ENCODE measurements around the gene KCNG4. TPM values are rescaled to one million over a fixed set of nuclear protein-coding genes. Genes with fewer than 3 reads are reported as not detected.

Gene KCNG4
- total RNA-seq, 1 donor from 2014 or later = not detected

- no peak overlapping the region for H3K27ac Mint-ChIP-seq (ENCODE audit: unreplicated experiment)
These were observed 6.1 kb downstream of the KCNG4 start for GRCh38 chr16:84233748-84234147.

GRCh38 chr16:84232969-84233368 is 6.8 kb downstream of the KCNG4 start:
- Mint-ChIP-seq H3K36me3 (ENCODE audit: low read depth, unreplicated experiment) (no peaks in the 10 kb centered on the region), H3K9me3 (ENCODE audit: unreplicated experiment) (no peaks in the 10 kb centered on the region), H3K4me3 (ENCODE audit: unreplicated experiment) (no peak overlapping the region), H3K27me3 (ENCODE audit: unreplicated experiment) (peaks cover 6% of the 10 kb centered on the region), H3K4me1 (ENCODE audit: unreplicated experiment) (peaks cover 3% of the 10 kb centered on the region), H3K27ac (ENCODE audit: unreplicated experiment) (no peak overlapping the region)
- DNase-seq (ENCODE audit: low spot score) = no peak
- no peak for TF ChIP-seq CTCF (IDR thresholded peaks at IDR 0.05; ENCODE audit: unreplicated experiment)

More at GRCh38 chr16:84233748-84234147, 6.1 kb downstream of the KCNG4 start:
- Mint-ChIP-seq H3K4me1 (ENCODE audit: unreplicated experiment) (peaks cover 3% of the 10 kb centered on the region), H3K4me3 (ENCODE audit: unreplicated experiment) (no peak overlapping the region), H3K9me3 (ENCODE audit: unreplicated experiment) (no peaks in the 10 kb centered on the region), H3K36me3 (ENCODE audit: low read depth, unreplicated experiment) (no peaks in the 10 kb centered on the region), H3K27me3 (ENCODE audit: unreplicated experiment) (peaks cover 6% of the 10 kb centered on the region)
- TF ChIP-seq CTCF (IDR thresholded peaks at IDR 0.05; ENCODE audit: unreplicated experiment) = no peak
- DNase-seq (ENCODE audit: low spot score) = no peak

- Mint-ChIP-seq H3K9me3 (ENCODE audit: unreplicated experiment) (no peaks in the 10 kb centered on the region), H3K27me3 (ENCODE audit: unreplicated experiment) (peaks cover 6% of the 10 kb centered on the region), H3K4me1 (ENCODE audit: unreplicated experiment) (peaks cover 3% of the 10 kb centered on the region), H3K36me3 (ENCODE audit: low read depth, unreplicated experiment) (no peaks in the 10 kb centered on the region), H3K4me3 (ENCODE audit: unreplicated experiment) (no peak overlapping the region), H3K27ac (ENCODE audit: unreplicated experiment) (no peak overlapping the region)
- no peak for DNase-seq (ENCODE audit: low spot score)
- TF ChIP-seq CTCF (IDR thresholded peaks at IDR 0.05; ENCODE audit: unreplicated experiment) = no peak
These were observed 7.8 kb downstream of the KCNG4 start for GRCh38 chr16:84232060-84232459.

- Mint-ChIP-seq H3K4me1 (ENCODE audit: unreplicated experiment) (peaks cover 3% of the 10 kb centered on the region), H3K27ac (ENCODE audit: unreplicated experiment) (no peak overlapping the region), H3K27me3 (ENCODE audit: unreplicated experiment) (peaks cover 6% of the 10 kb centered on the region), H3K4me3 (ENCODE audit: unreplicated experiment) (no peak overlapping the region), H3K36me3 (ENCODE audit: low read depth, unreplicated experiment) (no peaks in the 10 kb centered on the region), H3K9me3 (ENCODE audit: unreplicated experiment) (no peaks in the 10 kb centered on the region)
- no peak for TF ChIP-seq CTCF (IDR thresholded peaks at IDR 0.05; ENCODE audit: unreplicated experiment)
- no peak for DNase-seq (ENCODE audit: low spot score)
These were observed 10.3 kb downstream of the KCNG4 start for GRCh38 chr16:84229471-84229870.

GRCh38 chr16:84228256-84228838 is 11.5 kb downstream of the KCNG4 start:
- H3K27ac Mint-ChIP-seq (ENCODE audit: unreplicated experiment) = no peak overlapping the region
- DNase-seq (ENCODE audit: low spot score) = no peak
- H3K36me3 Mint-ChIP-seq (ENCODE audit: low read depth, unreplicated experiment) = no peaks in the 10 kb centered on the region
- peaks cover 4% of the 10 kb centered on the region for H3K27me3 Mint-ChIP-seq (ENCODE audit: unreplicated experiment)
- TF ChIP-seq CTCF (IDR thresholded peaks at IDR 0.05; ENCODE audit: unreplicated experiment) = no peak
- no peak overlapping the region for H3K4me3 Mint-ChIP-seq (ENCODE audit: unreplicated experiment)
- H3K4me1 Mint-ChIP-seq (ENCODE audit: unreplicated experiment) = peaks cover 3% of the 10 kb centered on the region
- H3K9me3 Mint-ChIP-seq (ENCODE audit: unreplicated experiment) = no peaks in the 10 kb centered on the region

Measured in endothelial cell (in vitro differentiated cells).